H1 (cell line): ENCODE results near the gene PIP5K1B. TPM values are rescaled to one million over a fixed set of nuclear protein-coding genes. Genes with fewer than 3 reads are reported as not detected.

Experiments
- CTCF ChIA-PET: fragments of 300-600 bp; sonication (Branson Sonifier 250); formaldehyde crosslinking; loops from one replicate; lab custom pipeline; 2021; ENCODE audit not compliant: partially characterized antibody; lab: Charles Lee
- POLR2A ChIA-PET: fragments of 300-600 bp; sonication (Branson Sonifier 250); formaldehyde crosslinking; loops from one replicate; lab custom pipeline; 2021; ENCODE audit warnings: inconsistent platforms; ENCODE audit not compliant: partially characterized antibody; lab: Charles Lee
- DNase-seq, 2 experiments: peaks; one replicate each; pipeline versions ENCODE4 v3.0.0 to v3.0.0-alpha.2; 2010 to 2022; ENCODE audit warnings: low spot score in 2 of 2, low read depth in 1 of 2, mixed read lengths in 1 of 2
- FAIRE-seq: peaks from 2 replicates; lab custom pipeline; 2011; peaks lifted over from hg19 to GRCh38; lab: Jason Lieb, UNC
- H2AFZ ChIP-seq: 2 replicates; pipeline ENCODE4 v1.8.1; 2012; ENCODE audit warnings: low read length, inconsistent platforms
- H2AK5ac ChIP-seq: 2 replicates; pipeline ENCODE4 v1.6.1; 2013; ENCODE audit warnings: low read depth, low read length
- H2BK120ac ChIP-seq: replicated peaks from 2 replicates; pipeline ENCODE3; 2013; ENCODE audit warnings: low read depth, low read length, inconsistent platforms
- H2BK12ac ChIP-seq: 2 replicates; pipeline ENCODE4 v1.6.1; 2013; ENCODE audit warnings: low read depth, low read length
- H2BK15ac ChIP-seq: 2 replicates; pipeline ENCODE4 v1.6.1; 2013; ENCODE audit warnings: low read length
- H2BK20ac ChIP-seq: 2 replicates; pipeline ENCODE4 v1.6.1; 2013; ENCODE audit warnings: low read length
- H2BK5ac ChIP-seq: 2 replicates; pipeline ENCODE4 v1.6.1; 2013; ENCODE audit warnings: low read depth, low read length
- H3K14ac ChIP-seq: 2 replicates; pipeline ENCODE4 v1.6.1; 2013; ENCODE audit warnings: inconsistent platforms; ENCODE audit not compliant: insufficient read length
- H3K18ac ChIP-seq: 2 replicates; pipeline ENCODE4 v1.6.1; 2013; ENCODE audit warnings: low read length; ENCODE audit errors: extremely low read depth
- H3K23ac ChIP-seq: 2 replicates; pipeline ENCODE4 v1.6.1; 2013; ENCODE audit warnings: inconsistent platforms; ENCODE audit not compliant: insufficient read length
- H3K23me2 ChIP-seq: 2 replicates; pipeline ENCODE4 v1.6.1; 2013; ENCODE audit warnings: low read depth, low read length
- H3K27ac ChIP-seq: 2 replicates; pipeline ENCODE4 v1.6.1; 2011; ENCODE audit warnings: low read depth, low read length, inconsistent platforms
- H3K27me3 ChIP-seq, 4 experiments: replicated peaks in 1 of 4; 1 replicate in 1 of 4; 2 replicates in 3 of 4; pipeline versions ENCODE4 v1.6.1 to v1.8.1; 2011 to 2013; ENCODE audit warnings: low read length in 3 of 4, mild to moderate bottlenecking in 3 of 4, inconsistent platforms in 2 of 4, mixed read lengths in 2 of 4, moderate library complexity in 1 of 4; ENCODE audit not compliant: control insufficient read depth in 3 of 4, insufficient read depth in 3 of 4; ENCODE audit errors: extremely low read depth in 1 of 4
- H3K36me3 ChIP-seq, 4 experiments: 2 replicates each; pipeline versions ENCODE4 v1.6.1 to v1.8.1; 2011 to 2013; ENCODE audit warnings: mild to moderate bottlenecking in 4 of 4, low read length in 3 of 4, moderate library complexity in 2 of 4, control low read depth in 1 of 4, inconsistent platforms in 1 of 4; ENCODE audit not compliant: insufficient read depth in 4 of 4, control insufficient read depth in 2 of 4
- H3K4ac ChIP-seq: replicated peaks from 2 replicates; pipeline ENCODE3; 2013; ENCODE audit warnings: low read length, low read depth, mixed read lengths, inconsistent platforms; ENCODE audit not compliant: insufficient read length
- H3K4me1 ChIP-seq, 4 experiments: replicated peaks in 1 of 4; 1 replicate in 1 of 4; 2 replicates in 3 of 4; pipeline versions ENCODE4 v1.6.1 to v1.8.1; 2011 to 2013; ENCODE audit warnings: low read length in 3 of 4, inconsistent platforms in 2 of 4, mixed read lengths in 1 of 4; ENCODE audit not compliant: insufficient read depth in 4 of 4, control insufficient read depth in 3 of 4
- H3K4me2 ChIP-seq, 2 experiments: 2 replicates each; pipeline versions ENCODE4 v1.6.1 to v1.8.1; 2011 to 2013; ENCODE audit warnings: low read depth in 2 of 2, low read length in 2 of 2, control low read depth in 1 of 2, inconsistent platforms in 1 of 2, mild to moderate bottlenecking in 1 of 2; ENCODE audit not compliant: insufficient read depth in 1 of 2
- H3K4me3 ChIP-seq, 4 experiments: fragments of 200-600, 300-600 bp in 1 of 4; sonication (generic), shearing (Covaris generic), sonication (Bioruptor Twin) in 1 of 4; 2 replicates each; pipeline versions ENCODE4 v1.5.1 to v1.8.1; 2011 to 2016; ENCODE audit warnings: low read length in 4 of 4, low read depth in 3 of 4, control low read depth in 2 of 4, inconsistent platforms in 2 of 4, mild to moderate bottlenecking in 2 of 4, mixed read lengths in 1 of 4, moderate library complexity in 1 of 4; ENCODE audit not compliant: insufficient read depth in 2 of 4; ENCODE audit errors: extremely low read depth in 1 of 4
- H3K56ac ChIP-seq: replicated peaks from 2 replicates; pipeline ENCODE3; 2013; ENCODE audit warnings: low read depth, mild to moderate bottlenecking, mixed read lengths, low read length, inconsistent platforms; ENCODE audit not compliant: insufficient read length
- H3K79me1 ChIP-seq: 2 replicates; pipeline ENCODE4 v1.6.1; 2013; ENCODE audit warnings: low read depth, low read length, control low read depth
- H3K79me2 ChIP-seq, 2 experiments: 2 replicates each; pipeline versions ENCODE4 v1.6.1 to v1.8.1; 2012 to 2013; ENCODE audit warnings: low read length in 2 of 2, mild to moderate bottlenecking in 2 of 2, inconsistent platforms in 1 of 2; ENCODE audit not compliant: insufficient read depth in 2 of 2, control insufficient read depth in 1 of 2
- H3K9ac ChIP-seq, 4 experiments: replicated peaks in 1 of 4; 1 replicate in 1 of 4; 2 replicates in 3 of 4; pipeline versions ENCODE4 v1.6.1 to v1.8.1; 2011 to 2013; ENCODE audit warnings: low read depth in 3 of 4, low read length in 3 of 4, control low read depth in 2 of 4, mild to moderate bottlenecking in 2 of 4, moderate library complexity in 2 of 4, inconsistent platforms in 1 of 4; ENCODE audit errors: extremely low read depth in 1 of 4
- H3K9me3 ChIP-seq, 2 experiments: 2 replicates each; pipeline versions ENCODE4 v1.6.1 to v1.8.1; 2012 to 2013; ENCODE audit warnings: mild to moderate bottlenecking in 2 of 2, moderate library complexity in 2 of 2, control low read depth in 1 of 2, inconsistent platforms in 1 of 2, low read depth in 1 of 2, low read length in 1 of 2, mixed read lengths in 1 of 2; ENCODE audit not compliant: insufficient read depth in 2 of 2
- H4K20me1 ChIP-seq, 2 experiments: replicated peaks in 1 of 2; 2 replicates each; pipeline versions ENCODE3 to v1.8.1; 2011 to 2013; ENCODE audit warnings: inconsistent platforms in 2 of 2, low read length in 2 of 2, mild to moderate bottlenecking in 1 of 2; ENCODE audit not compliant: insufficient read depth in 2 of 2, control insufficient read depth in 1 of 2
- H4K5ac ChIP-seq: 2 replicates; pipeline ENCODE4 v1.6.1; 2013; ENCODE audit warnings: low read length, low read depth, mixed read lengths, inconsistent platforms; ENCODE audit not compliant: insufficient read length
- H4K8ac ChIP-seq: 2 replicates; pipeline ENCODE4 v1.8.0; 2013; ENCODE audit warnings: mild to moderate bottlenecking, moderate library complexity, low read length, inconsistent platforms; ENCODE audit not compliant: insufficient read depth; ENCODE audit errors: extremely low read depth
- H4K91ac ChIP-seq: replicated peaks from 2 replicates; pipeline ENCODE3; 2013; ENCODE audit warnings: low read length, mixed read lengths, inconsistent platforms; ENCODE audit not compliant: insufficient read length
- CTBP2 ChIP-seq: IDR thresholded peaks from 2 replicates; pipeline ENCODE4 v1.7.0; 2011; ENCODE audit warnings: borderline replicate concordance, mild to moderate bottlenecking, moderate library complexity, mixed read lengths, low read length; ENCODE audit not compliant: insufficient read depth, insufficient read length
- FOSL1 ChIP-seq: IDR thresholded peaks from 2 replicates; pipeline ENCODE4 v1.6.1; 2011; ENCODE audit warnings: mild to moderate bottlenecking, low read depth, low read length, moderate library complexity; ENCODE audit not compliant: insufficient read depth
- GTF2F1 ChIP-seq: IDR thresholded peaks from 2 replicates; pipeline ENCODE4 v1.6.1; 2012; ENCODE audit warnings: low read depth, low read length, improper control_type of control experiment, borderline replicate concordance
- NRF1 ChIP-seq: IDR thresholded peaks from 2 replicates; pipeline ENCODE4 v1.6.1; 2011; ENCODE audit warnings: mild to moderate bottlenecking, low read depth, low read length, improper control_type of control experiment
- PHF8 ChIP-seq: fragments of 200-600 bp; sonication (generic); conservative IDR thresholded peaks from 2 replicates; pipeline ENCODE4 v1.7.1; 2012; ENCODE audit warnings: low read depth, mild to moderate bottlenecking, inconsistent platforms, low read length, moderate library complexity
- SIX5 ChIP-seq: IDR thresholded peaks from 2 replicates; pipeline ENCODE4 v1.6.1; 2011; ENCODE audit warnings: mild to moderate bottlenecking, low read depth, low read length
- SP2 ChIP-seq: IDR thresholded peaks from 2 replicates; pipeline ENCODE4 v1.6.1; 2012; ENCODE audit warnings: mild to moderate bottlenecking, low read length, inconsistent platforms
- SRF ChIP-seq: IDR thresholded peaks from 2 replicates; pipeline ENCODE4 v1.6.1; 2011; ENCODE audit warnings: mild to moderate bottlenecking, low read depth, low read length, moderate library complexity
- TBP ChIP-seq: IDR thresholded peaks from 2 replicates; pipeline ENCODE4 v1.6.1; 2011; ENCODE audit warnings: low read depth, low read length, improper control_type of control experiment
- YY1 ChIP-seq: IDR thresholded peaks from 2 replicates; pipeline ENCODE4 v1.6.1; 2011; ENCODE audit warnings: low read depth, mild to moderate bottlenecking, low read length
- WGBS, 2 experiments: shearing (Covaris generic) in 1 of 2; methylation state at CpG; one replicate each; pipeline versions ENCODE4 v1.1.6 to v1.1.7; 2013 to 2015; ENCODE audit warnings: low lambda C conversion rate in 2 of 2, mixed read lengths in 2 of 2, inconsistent platforms in 1 of 2, low coverage in 1 of 2, missing lambda C conversion rate in 1 of 2; ENCODE audit not compliant: insufficient replicate concordance in 2 of 2, insufficient coverage in 1 of 2, insufficient read length in 1 of 2; ENCODE audit errors: extremely low coverage in 1 of 2, missing lambda C conversion rate in 1 of 2; 5-methylcytosine and 5-hydroxymethylcytosine counted together
- polyA plus RNA-seq, 7 experiments: library from polyadenylated mRNA; depleted of rRNA in 3 of 7; stranded (reverse) in 5 of 7; unstranded in 2 of 7; fragments of >200 nt in 5 of 7; fragments of 200-250 nt in 2 of 7; gene quantifications; 1 replicate in 5 of 7; 2 replicates in 1 of 7; 4 replicates in 1 of 7; pipeline versions ENCODE4 v1.2.1 to v1.2.3, GENCODE V29; 2011 to 2013; ENCODE audit warnings: missing spikeins in 2 of 7, mixed read lengths in 2 of 7
- total RNA-seq: library from RNA; stranded (reverse); fragmentation: NEBNext Ultra II Directional; extraction: Animal tissue kit (Norgen Biotek cat#: 25700); gene quantifications from 2 replicates; pipeline ENCODE4 v1.2.1, GENCODE V29; 2021
- TF ChIP-seq, protein P1 (sequence below): IDR thresholded peaks from 2 replicates; pipeline ENCODE4 v1.6.1; 2012; ENCODE audit warnings: inconsistent platforms

The PIP5K1B gene
- total and polyA plus RNA-seq, 2 of the 8 experiments (the other 6 are each of a cell fraction or from before 2014, with no cell fraction given): 4.7 to 7.7 TPM

DNA sequence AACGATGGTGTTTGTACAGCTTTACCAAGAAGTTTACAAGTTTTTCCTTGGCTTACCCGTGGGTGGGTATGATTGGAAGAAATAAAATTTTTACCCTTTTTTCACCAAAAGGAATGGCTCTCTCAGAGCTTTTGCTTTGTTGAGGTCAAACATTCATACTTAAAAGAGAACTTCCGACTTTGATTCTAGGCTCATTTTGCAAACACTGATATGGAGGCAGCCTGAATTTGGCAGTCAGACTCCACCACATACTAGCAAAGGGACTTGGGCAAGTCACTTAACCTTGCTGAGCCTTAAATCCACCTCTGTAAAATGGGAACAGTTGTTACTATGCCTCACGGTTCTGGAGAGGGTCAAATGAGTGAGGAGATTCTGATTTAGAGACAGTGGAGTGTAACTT is 155.4 kb downstream of the PIP5K1B start:
- H4K91ac ChIP-seq: no peak overlapping the region
- H2AK5ac ChIP-seq: no peak overlapping the region
- no peak overlapping the region for H3K4ac ChIP-seq
- DNase-seq (no peak), FAIRE-seq (no peak)
- H2BK15ac ChIP-seq: no peak overlapping the region
- H2BK12ac ChIP-seq: no peak overlapping the region
- no peak overlapping the region for H2AFZ ChIP-seq
- H3K4me3 ChIP-seq: no peak overlapping the region
- H3K4me1 ChIP-seq: peaks cover 0 to 4% (median 0%) of the 10 kb centered on the region in 4 experiments; a peak in 1 of 7 replicates
- no peak overlapping the region for H3K9ac ChIP-seq
- no peak overlapping the region for H4K5ac ChIP-seq
- H4K20me1 ChIP-seq: no peaks in the 10 kb centered on the region
- H3K79me1 ChIP-seq: no peaks in the 10 kb centered on the region
- TF ChIP-seq GTF2F1 (no peak), CTBP2 (no peak), SRF (no peak), FOSL1 (no peak), SP2 (no peak), TBP (no peak), YY1 (no peak), SIX5 (no peak), NRF1 (no peak), PHF8 (no peak)
- TF ChIP-seq, protein P1, sequence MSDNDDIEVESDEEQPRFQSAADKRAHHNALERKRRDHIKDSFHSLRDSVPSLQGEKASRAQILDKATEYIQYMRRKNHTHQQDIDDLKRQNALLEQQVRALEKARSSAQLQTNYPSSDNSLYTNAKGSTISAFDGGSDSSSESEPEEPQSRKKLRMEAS: no peak
- CTCF ChIA-PET: interaction anchor here (1.9 kb wide), 1 partner anchor 15 kb away, joined by 7 read pairs; no protein-coding TSS in a partner anchor
- no peak overlapping the region for H2BK120ac ChIP-seq
- H3K18ac ChIP-seq: no peak overlapping the region
- WGBS, 2 experiments: 86% methylated on average over 4 of the region's 4 CpGs; no CpG with 5 or more reads in 1 of the 2 experiments
- no peak overlapping the region for H4K8ac ChIP-seq
- no peak overlapping the region for H3K14ac ChIP-seq
- no peak overlapping the region for H2BK5ac ChIP-seq
- H3K4me2 ChIP-seq: no peak overlapping the region
- H3K36me3 ChIP-seq: no peaks in the 10 kb centered on the region
- H3K23ac ChIP-seq: no peak overlapping the region
- H3K23me2 ChIP-seq: no peaks in the 10 kb centered on the region
- no peaks in the 10 kb centered on the region; a peak in 1 of 7 replicates for H3K27me3 ChIP-seq
- H3K56ac ChIP-seq: no peak overlapping the region
- H3K79me2 ChIP-seq: no peaks in the 10 kb centered on the region
- H3K27ac ChIP-seq: no peak overlapping the region
- H2BK20ac ChIP-seq: no peak overlapping the region
- POLR2A ChIA-PET: interaction anchor here (1.0 kb wide), 1 partner anchor 12 kb away, joined by 3 read pairs; no protein-coding TSS in a partner anchor
- no peaks in the 10 kb centered on the region for H3K9me3 ChIP-seq
